GM23248 (cell line): ENCODE measurements around the gene EHMT1. TPM values are rescaled to one million over a fixed set of nuclear protein-coding genes. Genes with fewer than 3 reads are reported as not detected.

Experiments
- DNase-seq: peaks from one replicate; pipeline ENCODE4 v3.0.0-alpha.2; 2015
- H2AFZ ChIP-seq: fragments of 200-600 bp; sonication (generic); 2 replicates; pipeline ENCODE4 v1.6.1; 2016; ENCODE audit warnings: antibody characterized with exemption
- H3F3A ChIP-seq: fragments of 200-600 bp; sonication (generic); 2 replicates; pipeline ENCODE4 v1.6.1; 2016; ENCODE audit warnings: mild to moderate bottlenecking, antibody characterized with exemption, mixed run types; ENCODE audit not compliant: insufficient read depth
- H3K27ac ChIP-seq: fragments of 200-600 bp; sonication (generic); 2 replicates; pipeline ENCODE4 v1.5.1; 2016; ENCODE audit warnings: mild to moderate bottlenecking
- H3K27me3 ChIP-seq: fragments of 200-600 bp; sonication (generic); replicated peaks from 2 replicates; pipeline ENCODE4 v1.6.1; 2016; ENCODE audit warnings: mild to moderate bottlenecking; ENCODE audit not compliant: insufficient read depth
- H3K36me3 ChIP-seq: fragments of 200-600 bp; sonication (generic); 2 replicates; pipeline ENCODE4 v1.6.1; 2016; ENCODE audit warnings: low read depth, mild to moderate bottlenecking
- H3K4me1 ChIP-seq: fragments of 200-600 bp; sonication (generic); 2 replicates; pipeline ENCODE4 v1.6.1; 2016; ENCODE audit warnings: mild to moderate bottlenecking; ENCODE audit not compliant: insufficient read depth
- H3K4me2 ChIP-seq: fragments of 200-600 bp; sonication (generic); one replicate; pipeline ENCODE4 v1.6.1; 2016; ENCODE audit warnings: mild to moderate bottlenecking; ENCODE audit not compliant: unreplicated experiment
- H3K4me3 ChIP-seq: fragments of 200-600 bp; sonication (generic); 2 replicates; pipeline ENCODE4 v1.5.1; 2016; ENCODE audit warnings: mild to moderate bottlenecking
- H3K79me2 ChIP-seq: fragments of 200-600 bp; sonication (generic); 2 replicates; pipeline ENCODE4 v1.6.1; 2016; ENCODE audit warnings: mild to moderate bottlenecking; ENCODE audit not compliant: insufficient read depth
- H3K9ac ChIP-seq: fragments of 200-600 bp; sonication (generic); 2 replicates; pipeline ENCODE4 v1.6.1; 2016; ENCODE audit warnings: mild to moderate bottlenecking
- H3K9me2 ChIP-seq: fragments of 200-600 bp; sonication (generic); 2 replicates; pipeline ENCODE4 v1.6.1; 2016; ENCODE audit warnings: mixed run types, mild to moderate bottlenecking, moderate library complexity; ENCODE audit not compliant: insufficient read depth
- H3K9me3 ChIP-seq: fragments of 200-600 bp; sonication (generic); one replicate; pipeline ENCODE4 v1.6.1; 2017; ENCODE audit warnings: low read depth
- H4K20me1 ChIP-seq: fragments of 200-600 bp; sonication (generic); 2 replicates; pipeline ENCODE4 v1.6.0; 2016; ENCODE audit not compliant: insufficient read depth
- EZH2 ChIP-seq: fragments of 200-600 bp; sonication (generic); IDR thresholded peaks from 2 replicates; pipeline ENCODE4 v1.6.1; 2018; ENCODE audit warnings: antibody characterized with exemption, mild to moderate bottlenecking; ENCODE audit not compliant: insufficient read depth, poor library complexity, severe bottlenecking
- EZH2phosphoT487 ChIP-seq: fragments of 200-600 bp; sonication (generic); IDR thresholded peaks from 2 replicates; pipeline ENCODE4 v1.6.1; 2018; ENCODE audit warnings: antibody characterized with exemption, moderate library complexity, mild to moderate bottlenecking, low read depth; ENCODE audit not compliant: insufficient read depth
- WGBS, 2 experiments: methylation state at CpG; one replicate each; pipeline ENCODE4 v1.1.6; 2015 to 2017; ENCODE audit warnings: low lambda C conversion rate in 2 of 2, low coverage in 1 of 2; ENCODE audit errors: missing lambda C conversion rate in 2 of 2; 5-methylcytosine and 5-hydroxymethylcytosine counted together
- in situ Hi-C: fragments of 300-500 bp; cut with MboI; formaldehyde crosslinking; loops from 2 replicates; pipeline ENCODE4 v1.15.0; 2020
- polyA plus RNA-seq: library from polyadenylated mRNA; unstranded; fragments of >200 nt; fragmentation: Nextera tagmentation; extraction: Ambion mirVana; gene quantifications from 2 replicates; pipeline ENCODE4 v1.2.1, GENCODE V29; 2016
- total RNA-seq: library from RNA; depleted of rRNA; stranded (reverse); fragments of >200 nt; shearing (Covaris generic); gene quantifications from 2 replicates; pipeline ENCODE4 v1.2.3, GENCODE V29; 2014

The EHMT1 gene
- total and polyA plus RNA-seq, 2 experiments from 2014 or later, result 26.8 to 31.0 TPM

GRCh38 chr9:137879566-137880150, 260.9 kb downstream of the EHMT1 start:
- H3K79me2 ChIP-seq, result no peaks in the 10 kb centered on the region
- H3K27ac ChIP-seq, result no peak overlapping the region
- H3K9ac ChIP-seq, result no peak overlapping the region
- no peaks in the 10 kb centered on the region for H3K9me2 ChIP-seq
- H4K20me1 ChIP-seq, result no peaks in the 10 kb centered on the region
- H3K9me3 ChIP-seq, result no peaks in the 10 kb centered on the region
- H3K27me3 ChIP-seq, result no peaks in the 10 kb centered on the region
- DNase-seq, result no peak
- in situ Hi-C loops, result no loop called here
- 64 to 67% methylated on average over 8 of the region's 8 CpGs for WGBS, 2 experiments
- no peak overlapping the region for H3K4me3 ChIP-seq
- TF ChIP-seq EZH2 (no peak), EZH2phosphoT487 (no peak)
- H3K4me1 ChIP-seq, result no peaks in the 10 kb centered on the region
- H2AFZ ChIP-seq, result no peak overlapping the region
- no peaks in the 10 kb centered on the region for H3F3A ChIP-seq
- H3K36me3 ChIP-seq, result no peaks in the 10 kb centered on the region
- H3K4me2 ChIP-seq, result no peak overlapping the region

- in situ Hi-C loops, result no loop called here
- no peaks in the 10 kb centered on the region for H4K20me1 ChIP-seq
- H3K27me3 ChIP-seq, result no peaks in the 10 kb centered on the region
- no peaks in the 10 kb centered on the region for H3K36me3 ChIP-seq
- no peaks in the 10 kb centered on the region for H3K9me2 ChIP-seq
- H3K9me3 ChIP-seq, result no peaks in the 10 kb centered on the region
- H3K4me1 ChIP-seq, result no peaks in the 10 kb centered on the region
- H3K27ac ChIP-seq, result no peak overlapping the region
- no peak overlapping the region for H3K9ac ChIP-seq
- no peak overlapping the region for H2AFZ ChIP-seq
- DNase-seq, result no peak
- no peaks in the 10 kb centered on the region for H3F3A ChIP-seq
- TF ChIP-seq EZH2phosphoT487 (no peak), EZH2 (no peak)
- H3K4me3 ChIP-seq, result no peak overlapping the region
- 51 to 57% methylated on average over 15 to 16 of the region's 16 CpGs for WGBS, 2 experiments
- no peaks in the 10 kb centered on the region for H3K79me2 ChIP-seq
- H3K4me2 ChIP-seq, result no peak overlapping the region
Measured at GRCh38 chr9:137880160-137880975, 261.6 kb downstream of the EHMT1 start.

GRCh38 chr9:137880976-137881530, 262.2 kb downstream of the EHMT1 start:
- H3K4me3 ChIP-seq, result no peak overlapping the region
- 31 to 35% methylated on average over 10 of the region's 10 CpGs for WGBS, 2 experiments
- no peaks in the 10 kb centered on the region for H3K36me3 ChIP-seq
- no peaks in the 10 kb centered on the region for H3F3A ChIP-seq
- in situ Hi-C loops, result no loop called here
- DNase-seq, result no peak
- H3K27me3 ChIP-seq, result no peaks in the 10 kb centered on the region
- no peak overlapping the region for H2AFZ ChIP-seq
- H3K4me2 ChIP-seq, result no peak overlapping the region
- no peaks in the 10 kb centered on the region for H3K79me2 ChIP-seq
- TF ChIP-seq EZH2phosphoT487, result no peak
- TF ChIP-seq EZH2, result no peak
- H4K20me1 ChIP-seq, result no peaks in the 10 kb centered on the region
- H3K27ac ChIP-seq, result no peak overlapping the region
- no peaks in the 10 kb centered on the region for H3K9me3 ChIP-seq
- no peaks in the 10 kb centered on the region for H3K9me2 ChIP-seq
- H3K9ac ChIP-seq, result no peak overlapping the region
- no peaks in the 10 kb centered on the region for H3K4me1 ChIP-seq

- no peak for TF ChIP-seq EZH2phosphoT487
- TF ChIP-seq EZH2, result no peak
- H3K4me3 ChIP-seq, result no peak overlapping the region
- H3K79me2 ChIP-seq, result no peaks in the 10 kb centered on the region
- no peaks in the 10 kb centered on the region for H3K9me2 ChIP-seq
- H4K20me1 ChIP-seq, result no peaks in the 10 kb centered on the region
- no peaks in the 10 kb centered on the region for H3K27me3 ChIP-seq
- in situ Hi-C loops, result no loop called here
- H2AFZ ChIP-seq, result no peak overlapping the region
- no peak for DNase-seq
- H3K4me2 ChIP-seq, result no peak overlapping the region
- no peaks in the 10 kb centered on the region for H3K36me3 ChIP-seq
- no peak overlapping the region for H3K27ac ChIP-seq
- H3K9ac ChIP-seq, result no peak overlapping the region
- no peaks in the 10 kb centered on the region for H3K4me1 ChIP-seq
- WGBS, 2 experiments, result 33 to 38% methylated on average over 19 of the region's 19 CpGs
- no peaks in the 10 kb centered on the region for H3F3A ChIP-seq
- H3K9me3 ChIP-seq, result no peaks in the 10 kb centered on the region
Measured at GRCh38 chr9:137881591-137882505, 263.0 kb downstream of the EHMT1 start.
